Measurements from ENCODE around the gene PRCC. TPM values are rescaled to one million over a fixed set of nuclear protein-coding genes. Genes with fewer than 3 reads are reported as not detected.

The PRCC gene
- total RNA-seq, 1 experiment from 2014 or later = 131 TPM

DNA sequence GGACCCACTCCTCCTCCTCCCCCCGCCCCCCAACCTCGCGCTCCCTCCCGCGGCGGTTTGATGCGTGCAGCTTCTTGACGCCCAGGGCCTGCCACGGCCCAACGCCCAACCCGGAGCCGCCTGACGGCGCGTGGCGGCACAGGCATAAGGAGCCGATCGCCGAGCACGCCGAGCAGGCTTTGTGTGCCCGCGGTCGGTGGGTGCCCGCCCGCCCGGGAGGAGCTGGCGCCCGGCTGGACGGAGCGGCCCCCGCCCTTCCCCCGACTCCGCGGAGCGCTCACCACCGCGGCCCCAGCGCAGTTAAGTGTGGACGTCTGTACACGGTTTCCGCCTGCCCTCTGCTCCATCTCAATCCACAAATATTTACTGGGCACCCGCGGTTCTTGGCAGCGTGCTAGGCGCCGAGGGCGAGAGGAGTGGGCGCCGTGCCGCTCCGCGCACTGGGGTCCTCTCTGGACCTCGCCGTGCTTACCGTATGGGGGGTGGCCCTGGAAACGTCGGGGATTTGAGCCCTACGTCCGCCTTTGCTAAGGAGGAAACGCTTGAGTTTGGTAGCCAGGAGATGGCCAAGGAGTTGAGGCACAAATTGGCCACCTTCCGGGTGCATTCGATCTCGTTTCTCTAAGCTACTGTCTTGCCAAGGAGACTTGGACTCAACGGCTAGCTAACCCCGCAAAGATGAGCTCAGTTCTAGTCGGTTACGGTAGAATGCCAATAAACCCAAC is 15.4 kb upstream of the PRCC start:
- BruUV-seq (replicated peaks) = no TSS peak
- intact Hi-C loops (cut with micrococcal nuclease) = loop anchor here (1.0 kb wide), 1 partner anchor 26 kb away; no protein-coding TSS in a partner anchor
- no peaks in the 10 kb centered on the region for H3K9me3 Mint-ChIP-seq (ENCODE audit: unreplicated experiment)
- peaks cover 37% of the 10 kb centered on the region for H3K4me1 Mint-ChIP-seq (ENCODE audit: insufficient read depth, unreplicated experiment)
- no peaks in the 10 kb centered on the region for H3K27me3 Mint-ChIP-seq (ENCODE audit: insufficient read depth, unreplicated experiment)
- peak; percentile 99 for DNase-seq (ENCODE audit: unreplicated experiment)
- ChIA-PET CTCF (interaction anchor here (0.5 to 4.5 kb wide), 9 partner anchors 9 to 287 kb away, joined by 3 to 44 read pairs (median 3); partner anchors contain the start of genes ISG20L2, METTL25B, PEAR1 and PRCC), POLR2A (interaction anchor here (0.7 to 10.7 kb wide), 22 partner anchors 9 to 470 kb away, joined by 3 to 299 read pairs (median 6); partner anchors contain the start of genes GPATCH4, ISG20L2, MEF2D and METTL25B)
- peak overlapping the region; percentile 99 for H3K27ac Mint-ChIP-seq (ENCODE audit: low read depth, unreplicated experiment)
- peak overlapping the region; percentile 79 for H3K4me3 Mint-ChIP-seq (ENCODE audit: unreplicated experiment)
- H3K36me3 Mint-ChIP-seq (ENCODE audit: insufficient read depth, unreplicated experiment) = peaks cover 27% of the 10 kb centered on the region
- no peak for TF ChIP-seq CTCF (IDR thresholded peaks at IDR 0.05; ENCODE audit: unreplicated experiment)

DNA sequence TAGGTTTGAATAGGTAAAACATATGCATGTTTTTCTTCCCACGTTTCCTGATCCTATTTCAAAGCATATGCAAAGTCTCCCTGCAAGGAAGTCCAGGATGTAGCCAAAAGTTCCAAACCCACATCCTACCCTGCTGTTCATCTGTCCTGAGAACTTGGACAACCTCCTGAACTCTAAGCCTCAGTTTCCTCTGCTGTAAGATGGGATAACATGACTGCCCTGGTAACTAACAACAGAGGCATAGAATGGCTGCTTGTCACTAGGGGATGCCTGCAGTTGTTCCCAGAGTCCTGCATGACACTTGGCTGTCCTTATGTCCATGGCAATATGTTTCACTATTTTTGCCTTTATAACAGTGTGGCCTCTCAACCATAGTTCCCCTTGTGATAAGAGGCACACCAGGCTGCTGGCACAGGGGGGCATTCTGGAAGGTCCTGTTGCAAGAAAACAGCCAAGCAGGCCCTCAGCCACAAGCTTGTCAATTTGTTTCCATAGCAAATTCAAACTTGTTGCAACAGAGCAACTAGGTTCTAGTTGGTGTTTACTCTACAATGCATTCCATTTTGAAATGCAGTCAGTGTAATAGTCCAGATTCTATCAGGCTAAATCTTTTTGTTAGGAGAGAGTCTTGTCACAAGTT is 14.4 kb upstream of the PRCC start:
- BruUV-seq (replicated peaks) = TSS peak; percentile 3
- Mint-ChIP-seq H3K27me3 (ENCODE audit: insufficient read depth, unreplicated experiment) (no peaks in the 10 kb centered on the region), H3K9me3 (ENCODE audit: unreplicated experiment) (no peaks in the 10 kb centered on the region), H3K36me3 (ENCODE audit: insufficient read depth, unreplicated experiment) (peaks cover 20% of the 10 kb centered on the region), H3K4me3 (ENCODE audit: unreplicated experiment) (peak overlapping the region; percentile 79), H3K27ac (ENCODE audit: low read depth, unreplicated experiment) (peak overlapping the region; percentile 99), H3K4me1 (ENCODE audit: insufficient read depth, unreplicated experiment) (peaks cover 29% of the 10 kb centered on the region)
- POLR2A ChIA-PET = interaction anchor here (0.6 to 10.7 kb wide), 15 partner anchors 8 to 250 kb away, joined by 3 to 299 read pairs (median 6); partner anchors contain the start of genes GPATCH4, ISG20L2, METTL25B and MRPL24
- CTCF ChIA-PET = interaction anchor here (0.7 to 4.5 kb wide), 7 partner anchors 8 to 286 kb away, joined by 3 to 44 read pairs (median 3); partner anchors contain the start of genes ISG20L2, METTL25B and PRCC
- intact Hi-C loops (cut with micrococcal nuclease) = no loop called here
- DNase-seq (ENCODE audit: unreplicated experiment) = no peak
- TF ChIP-seq CTCF (IDR thresholded peaks at IDR 0.05; ENCODE audit: unreplicated experiment) = no peak

DNA sequence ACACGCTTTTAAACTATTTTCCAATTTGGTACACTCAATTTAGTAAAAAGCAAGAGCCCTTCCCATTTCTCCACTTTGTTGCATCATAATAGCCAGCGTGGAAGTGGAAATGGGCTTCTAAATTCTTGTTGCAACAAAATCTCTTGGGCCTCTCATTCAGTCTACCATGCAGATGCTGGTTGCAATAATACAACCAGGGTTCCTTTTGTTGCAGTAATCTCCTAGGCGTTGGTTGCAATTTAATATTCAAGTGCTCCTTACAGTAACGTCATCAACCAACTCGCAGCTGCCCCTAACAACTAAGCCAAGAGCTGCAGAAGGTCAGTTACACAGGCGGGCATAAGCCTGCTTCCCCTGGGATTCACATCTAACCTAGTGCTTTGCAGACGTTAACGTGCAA is 13.1 kb upstream of the PRCC start:
- ChIA-PET CTCF (interaction anchor here (0.6 kb wide), 2 partner anchors 10 to 22 kb away, joined by 3 read pairs; no protein-coding TSS in a partner anchor), POLR2A (interaction anchor here (10.7 kb wide), 1 partner anchor 12 kb away, joined by 299 read pairs; the partner anchor contains the start of gene PRCC)
- no TSS peak for BruUV-seq (replicated peaks)

More for the DNA sequence above, 13.1 kb upstream of the PRCC start:
- H3K36me3 Mint-ChIP-seq (ENCODE audit: insufficient read depth, unreplicated experiment) = peaks cover 19% of the 10 kb centered on the region
- H3K27me3 Mint-ChIP-seq (ENCODE audit: insufficient read depth, unreplicated experiment) = no peaks in the 10 kb centered on the region
- no peak overlapping the region for H3K27ac Mint-ChIP-seq (ENCODE audit: low read depth, unreplicated experiment)
- H3K9me3 Mint-ChIP-seq (ENCODE audit: unreplicated experiment) = no peaks in the 10 kb centered on the region
- H3K4me3 Mint-ChIP-seq (ENCODE audit: unreplicated experiment) = no peak overlapping the region
- peaks cover 19% of the 10 kb centered on the region for H3K4me1 Mint-ChIP-seq (ENCODE audit: insufficient read depth, unreplicated experiment)
- no peak for DNase-seq (ENCODE audit: unreplicated experiment)
- TF ChIP-seq CTCF (IDR thresholded peaks at IDR 0.05; ENCODE audit: unreplicated experiment) = no peak
- intact Hi-C loops (cut with micrococcal nuclease) = no loop called here

All from MCF 10A (cell line).